K562 (cell line): Measurements from ENCODE around the gene ABHD17B. TPM values are rescaled to one million over a fixed set of nuclear protein-coding genes. Genes with fewer than 3 reads are reported as not detected.

ENCODE experiments used
- ATAC-seq: fragments of 200-7000 bp; cut with Tn5 transposase; 3 replicates; pipeline ENCODE4 v1.9.1; 2020; ENCODE audit warnings: moderate library complexity
- BruUV-seq: library from RNA; stranded (reverse); fragments of 400-500 nt; replicated peaks from 2 replicates; lab custom pipeline; 2021; lab: Mats Ljungman, UMichigan
- CTCF ChIA-PET: fragments of 300-600 bp; formaldehyde crosslinking; extraction: SDS; loops from one replicate; lab custom pipeline; 2021; ENCODE audit warnings: low intra/inter-chr PET ratio; lab: Yijun Ruan, JAX
- POLR2A ChIA-PET: fragments of 300-600, 350-650 bp; sonication (Branson Sonifier 250); formaldehyde crosslinking; extraction: SDS; loops from one replicate; lab custom pipeline; 2021; ENCODE audit warnings: antibody characterized with exemption, inconsistent platforms; lab: Yijun Ruan, JAX
- DNase-seq, 4 experiments: peaks; one replicate each; pipeline versions ENCODE4 v3.0.0 to v3.0.0-alpha.2; 2011 to 2018; ENCODE audit warnings: low spot score in 3 of 4, mixed read lengths in 3 of 4; ENCODE audit errors: extremely low read depth in 1 of 4
- FAIRE-seq: peaks from 2 replicates; lab custom pipeline; 2011; peaks lifted over from hg19 to GRCh38; lab: Jason Lieb, UNC
- H2AFZ ChIP-seq: 2 replicates; pipeline ENCODE4 v1.6.0; 2011; ENCODE audit warnings: low read depth, low read length, control low read depth, inconsistent platforms
- H3K27ac ChIP-seq: fragments of 200-600 bp; 3 replicates; pipeline ENCODE4 v1.8.0; 2011; ENCODE audit warnings: low read depth, mild to moderate bottlenecking, control low read depth, inconsistent platforms, low read length, moderate library complexity, mixed read lengths; ENCODE audit errors: extremely low read depth
- H3K27me3 ChIP-seq, 2 experiments: fragments of 300-600 bp in 1 of 2; 2 replicates in 1 of 2; 3 replicates in 1 of 2; pipeline versions ENCODE4 v1.6.0 to v1.8.0; 2011; ENCODE audit warnings: inconsistent platforms in 2 of 2, low read length in 2 of 2, mild to moderate bottlenecking in 1 of 2, mixed read lengths in 1 of 2, moderate library complexity in 1 of 2; ENCODE audit not compliant: control insufficient read depth in 2 of 2, insufficient read depth in 2 of 2
- H3K36me3 ChIP-seq: fragments of 300-600 bp; 3 replicates; pipeline ENCODE4 v1.8.0; 2011; ENCODE audit warnings: mild to moderate bottlenecking, low read length, inconsistent platforms; ENCODE audit not compliant: control insufficient read depth, insufficient read depth
- H3K4me1 ChIP-seq, 2 experiments: fragments of 200-600 bp in 1 of 2; replicated peaks in 1 of 2; 2 replicates in 1 of 2; 3 replicates in 1 of 2; pipeline versions ENCODE4 v1.5.1 to v1.8.0; 2011; ENCODE audit warnings: inconsistent platforms in 2 of 2, low read length in 2 of 2, mild to moderate bottlenecking in 1 of 2, mixed read lengths in 1 of 2, moderate library complexity in 1 of 2; ENCODE audit not compliant: control insufficient read depth in 2 of 2, insufficient read depth in 2 of 2
- H3K4me2 ChIP-seq: 2 replicates; pipeline ENCODE4 v1.6.1; 2011; ENCODE audit warnings: low read length, control low read depth, inconsistent platforms, mixed read lengths; ENCODE audit not compliant: insufficient read depth
- H3K4me3 ChIP-seq: fragments of 200-600 bp; sonication (generic), shearing (Covaris generic); 2 replicates; pipeline ENCODE4 v1.5.1; 2016; ENCODE audit warnings: control low read depth, inconsistent platforms
- H3K79me2 ChIP-seq: fragments of 200-600 bp; 3 replicates; pipeline ENCODE4 v1.8.0; 2011; ENCODE audit warnings: low read length, inconsistent platforms; ENCODE audit not compliant: control insufficient read depth, insufficient read depth
- H3K9ac ChIP-seq, 2 experiments: 2 replicates each; pipeline versions ENCODE4 v1.6.0 to v1.6.1; 2011; ENCODE audit warnings: low read depth in 2 of 2, low read length in 2 of 2, control low read depth in 1 of 2, inconsistent platforms in 1 of 2, mild to moderate bottlenecking in 1 of 2, mixed read lengths in 1 of 2; ENCODE audit not compliant: insufficient read depth in 1 of 2
- H3K9me1 ChIP-seq: one replicate; pipeline ENCODE4 v1.6.0; 2011; ENCODE audit warnings: inconsistent platforms, mild to moderate bottlenecking, low read length, moderate library complexity; ENCODE audit not compliant: control insufficient read depth, insufficient read depth
- H3K9me3 ChIP-seq: replicated peaks from 2 replicates; pipeline ENCODE4 v1.5.1; 2011; ENCODE audit warnings: low read depth, low read length, inconsistent platforms; ENCODE audit not compliant: control insufficient read depth, insufficient read depth
- H4K20me1 ChIP-seq: replicated peaks from 2 replicates; pipeline ENCODE4 v1.6.1; 2011; ENCODE audit warnings: low read length, inconsistent platforms, mixed read lengths; ENCODE audit not compliant: control insufficient read depth, insufficient read depth
- ELF2 ChIP-seq: fragments of 250-450 bp; sonication (Bioruptor Pico); IDR thresholded peaks from 2 replicates; pipeline ENCODE4 v1.5.0; 2021; ENCODE audit warnings: mild to moderate bottlenecking
- HSF4 ChIP-seq: fragments of 250-450 bp; sonication (Bioruptor Pico); IDR thresholded peaks from 2 replicates; pipeline ENCODE4 v2.1.2; 2022; ENCODE audit warnings: mild to moderate bottlenecking, moderate library complexity, borderline replicate concordance
- MYBL2 ChIP-seq, 2 experiments: fragments of 450-650 bp in 1 of 2; sonication (generic) in 1 of 2; formaldehyde crosslinking in 1 of 2; IDR thresholded peaks; 2 replicates each; pipeline versions ENCODE4 v1.6.1 to v1.8.1; 2017 to 2022; ENCODE audit warnings: borderline replicate concordance in 1 of 2, inconsistent platforms in 1 of 2, low read depth in 1 of 2, mild to moderate bottlenecking in 1 of 2, missing genetic modification reagents in 1 of 2, moderate library complexity in 1 of 2
- RB1 ChIP-seq: fragments of 450-650 bp; IDR thresholded peaks from 2 replicates; pipeline ENCODE4 v1.6.1; 2017; ENCODE audit warnings: low read depth, mild to moderate bottlenecking
- STAT5B ChIP-seq: fragments of 250-450 bp; sonication (Bioruptor Pico); IDR thresholded peaks from 2 replicates; pipeline ENCODE4 v1.8.0; 2021; ENCODE audit warnings: mild to moderate bottlenecking, inconsistent platforms
- UBTF ChIP-seq, 2 experiments: IDR thresholded peaks; 2 replicates each; pipeline ENCODE4 v1.6.1; 2012; ENCODE audit warnings: improper control_type of control experiment in 2 of 2, low read depth in 2 of 2, low read length in 2 of 2, borderline replicate concordance in 1 of 2
- WHSC1 ChIP-seq: IDR thresholded peaks from one replicate; pipeline ENCODE4 v1.6.1; 2012; ENCODE audit warnings: low read length, control low read depth, inconsistent platforms
- ZBTB1 ChIP-seq: sonication (generic); formaldehyde crosslinking; IDR thresholded peaks from 2 replicates; pipeline ENCODE4 v1.8.1; 2023; ENCODE audit warnings: missing genetic modification reagents, low read depth, mild to moderate bottlenecking, borderline replicate concordance
- ZNF668 ChIP-seq: fragments of 250-450 bp; sonication (Bioruptor Pico); IDR thresholded peaks from 2 replicates; pipeline ENCODE4 v1.8.0; 2022; ENCODE audit warnings: mild to moderate bottlenecking, inconsistent platforms
- WGBS: fragments of 100-300 bp; shearing (Covaris generic); methylation state at CpG from one replicate; pipeline ENCODE4 v1.1.6; 2016; ENCODE audit warnings: low coverage, mixed read lengths; ENCODE audit not compliant: insufficient coverage; ENCODE audit errors: missing lambda C conversion rate; 5-methylcytosine and 5-hydroxymethylcytosine counted together
- in situ Hi-C: fragments of 300-500 bp; cut with MboI; formaldehyde crosslinking; loops from 4 replicates; pipeline ENCODE4 v1.15.0; 2018; ENCODE audit warnings: inconsistent platforms, mixed read lengths
- intact Hi-C: fragments of 100-400 bp; cut with micrococcal nuclease; formaldehyde crosslinking; loops from 2 replicates; pipeline ENCODE4 v1.14.2; 2022
- polyA plus RNA-seq, 8 experiments: library from polyadenylated mRNA; depleted of rRNA in 4 of 8; stranded (reverse) in 5 of 8; unstranded in 3 of 8; fragments of >200 nt; fragmentation: Nextera tagmentation in 2 of 8; fragmentation: Illumina TruSeq in 1 of 8; extraction: Ambion mirVana in 2 of 8; extraction: Trizol in 1 of 8; gene quantifications; 2 replicates each; pipeline versions ENCODE4 v1.2.1 to v1.2.3, GENCODE V29; 2011 to 2014; ENCODE audit warnings: inconsistent platforms in 1 of 8, missing spikeins in 1 of 8
- total RNA-seq, 7 experiments: library from RNA; depleted of rRNA in 6 of 7; stranded (reverse); fragments of >200 nt in 6 of 7; fragmentation: Illumina TruSeq in 2 of 7; extraction: Trizol in 2 of 7; gene quantifications; 2 replicates each; pipeline versions ENCODE4 v1.2.1 to v1.2.3, GENCODE V29; 2011 to 2021; ENCODE audit warnings: low replicate concordance in 1 of 7
- TF ChIP-seq, protein P1 (sequence below): IDR thresholded peaks from 3 replicates; pipeline ENCODE4 v1.6.1; 2011; ENCODE audit warnings: borderline replicate concordance, mild to moderate bottlenecking, moderate library complexity; ENCODE audit not compliant: insufficient read length; ENCODE audit errors: extremely low read depth
- TF ChIP-seq, protein P2 (sequence below): fragments of 450-650 bp; IDR thresholded peaks from 2 replicates; pipeline ENCODE4 v1.6.1; 2017; ENCODE audit warnings: antibody characterized with exemption

Gene ABHD17B
- total and polyA plus RNA-seq, 9 of the 15 experiments (the other 6 are each of a cell fraction or from before 2014, with no cell fraction given), result 1.9 to 13.4 (median 10.1) TPM

DNA sequence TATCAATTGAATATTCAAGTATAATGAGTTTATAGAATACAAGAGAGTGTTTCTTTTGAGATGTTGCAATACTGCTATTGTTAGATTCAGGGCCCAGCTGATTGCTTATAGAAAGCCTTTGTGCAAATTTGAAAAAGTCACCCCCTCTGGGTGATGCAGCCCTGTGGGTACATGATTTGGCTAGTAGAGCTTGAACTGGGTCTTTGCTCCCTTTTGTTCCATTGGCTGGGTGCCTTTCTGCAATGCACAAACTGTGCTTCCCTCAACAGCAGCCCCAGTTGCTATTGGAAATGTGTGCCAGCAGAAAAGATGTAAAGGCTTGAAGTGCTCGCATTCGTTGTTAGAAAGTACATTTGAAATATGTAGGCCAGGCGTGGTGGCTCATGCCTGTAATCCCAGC, 80.8 kb downstream of the ABHD17B start:
- FAIRE-seq, result no peak
- Histone ChIP-seq H3K36me3 (no peaks in the 10 kb centered on the region), H3K9ac (no peak overlapping the region), H3K27ac (no peak overlapping the region), H3K27me3 (no peaks in the 10 kb centered on the region), H3K9me1 (no peaks in the 10 kb centered on the region), H3K4me1 (no peaks in the 10 kb centered on the region), H3K79me2 (no peaks in the 10 kb centered on the region), H2AFZ (no peak overlapping the region), H4K20me1 (no peaks in the 10 kb centered on the region), H3K9me3 (no peaks in the 10 kb centered on the region), H3K4me2 (no peak overlapping the region), H3K4me3 (no peak overlapping the region)
- TF ChIP-seq STAT5B (CRISPR knock-in tag) (no peak), WHSC1 (no peak), MYBL2 (IDR thresholded peaks at IDR 0.05; ENCODE audit: low read depth) (no peak), MYBL2 (CRISPR knock-in tag; IDR thresholded peaks at IDR 0.05; ENCODE audit: borderline replicate concordance) (no peak), HSF4 (CRISPR knock-in tag) (no peak), ZBTB1 (CRISPR knock-in tag) (no peak), ZNF668 (no peak), RB1 (no peak), UBTF (IDR thresholded peaks at IDR 0.05; ENCODE audit: borderline replicate concordance in 1 of 2, low read depth in 2 of 2, low read length in 2 of 2) (no peak), ELF2 (CRISPR knock-in tag) (no peak)
- TF ChIP-seq, protein P1, sequence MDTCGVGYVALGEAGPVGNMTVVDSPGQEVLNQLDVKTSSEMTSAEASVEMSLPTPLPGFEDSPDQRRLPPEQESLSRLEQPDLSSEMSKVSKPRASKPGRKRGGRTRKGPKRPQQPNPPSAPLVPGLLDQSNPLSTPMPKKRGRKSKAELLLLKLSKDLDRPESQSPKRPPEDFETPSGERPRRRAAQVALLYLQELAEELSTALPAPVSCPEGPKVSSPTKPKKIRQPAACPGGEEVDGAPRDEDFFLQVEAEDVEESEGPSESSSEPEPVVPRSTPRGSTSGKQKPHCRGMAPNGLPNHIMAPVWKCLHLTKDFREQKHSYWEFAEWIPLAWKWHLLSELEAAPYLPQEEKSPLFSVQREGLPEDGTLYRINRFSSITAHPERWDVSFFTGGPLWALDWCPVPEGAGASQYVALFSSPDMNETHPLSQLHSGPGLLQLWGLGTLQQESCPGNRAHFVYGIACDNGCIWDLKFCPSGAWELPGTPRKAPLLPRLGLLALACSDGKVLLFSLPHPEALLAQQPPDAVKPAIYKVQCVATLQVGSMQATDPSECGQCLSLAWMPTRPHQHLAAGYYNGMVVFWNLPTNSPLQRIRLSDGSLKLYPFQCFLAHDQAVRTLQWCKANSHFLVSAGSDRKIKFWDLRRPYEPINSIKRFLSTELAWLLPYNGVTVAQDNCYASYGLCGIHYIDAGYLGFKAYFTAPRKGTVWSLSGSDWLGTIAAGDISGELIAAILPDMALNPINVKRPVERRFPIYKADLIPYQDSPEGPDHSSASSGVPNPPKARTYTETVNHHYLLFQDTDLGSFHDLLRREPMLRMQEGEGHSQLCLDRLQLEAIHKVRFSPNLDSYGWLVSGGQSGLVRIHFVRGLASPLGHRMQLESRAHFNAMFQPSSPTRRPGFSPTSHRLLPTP, result no peak
- TF ChIP-seq, protein P2, sequence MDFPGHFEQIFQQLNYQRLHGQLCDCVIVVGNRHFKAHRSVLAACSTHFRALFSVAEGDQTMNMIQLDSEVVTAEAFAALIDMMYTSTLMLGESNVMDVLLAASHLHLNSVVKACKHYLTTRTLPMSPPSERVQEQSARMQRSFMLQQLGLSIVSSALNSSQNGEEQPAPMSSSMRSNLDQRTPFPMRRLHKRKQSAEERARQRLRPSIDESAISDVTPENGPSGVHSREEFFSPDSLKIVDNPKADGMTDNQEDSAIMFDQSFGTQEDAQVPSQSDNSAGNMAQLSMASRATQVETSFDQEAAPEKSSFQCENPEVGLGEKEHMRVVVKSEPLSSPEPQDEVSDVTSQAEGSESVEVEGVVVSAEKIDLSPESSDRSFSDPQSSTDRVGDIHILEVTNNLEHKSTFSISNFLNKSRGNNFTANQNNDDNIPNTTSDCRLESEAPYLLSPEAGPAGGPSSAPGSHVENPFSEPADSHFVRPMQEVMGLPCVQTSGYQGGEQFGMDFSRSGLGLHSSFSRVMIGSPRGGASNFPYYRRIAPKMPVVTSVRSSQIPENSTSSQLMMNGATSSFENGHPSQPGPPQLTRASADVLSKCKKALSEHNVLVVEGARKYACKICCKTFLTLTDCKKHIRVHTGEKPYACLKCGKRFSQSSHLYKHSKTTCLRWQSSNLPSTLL, result no peak
- BruUV-seq, result no TSS peak
- intact Hi-C loops, result no loop called here
- CTCF ChIA-PET, result no interaction called here
- in situ Hi-C loops, result no loop called here
- POLR2A ChIA-PET, result no interaction called here
- WGBS, result 0% methylated on average over 1 of the region's 3 CpGs
- no peak for ATAC-seq
- DNase-seq, result no peak
